ENCODE results near the gene USP20.

USP20 gene

GRCh38 chr9:129873563-129874190 is 38.4 kb downstream of the USP20 start:
- in situ Hi-C loops (cut with HindIII; ENCODE audit: low sequenced_read_pairs) = no loop called here

GRCh38 chr9:129874261-129875101 is 39.2 kb downstream of the USP20 start:
- in situ Hi-C loops (cut with HindIII; ENCODE audit: low sequenced_read_pairs) = no loop called here

- in situ Hi-C loops (cut with HindIII; ENCODE audit: low sequenced_read_pairs) = no loop called here
These were observed 39.9 kb downstream of the USP20 start for GRCh38 chr9:129875181-129875611.

GRCh38 chr9:129875687-129876395 is 40.6 kb downstream of the USP20 start:
- in situ Hi-C loops (cut with HindIII; ENCODE audit: low sequenced_read_pairs) = no loop called here

GRCh38 chr9:129876815-129877214 is 41.6 kb downstream of the USP20 start:
- in situ Hi-C loops (cut with HindIII; ENCODE audit: low sequenced_read_pairs) = no loop called here

- in situ Hi-C loops (cut with HindIII; ENCODE audit: low sequenced_read_pairs) = no loop called here
These were observed 43.0 kb downstream of the USP20 start for GRCh38 chr9:129878291-129878690.

GRCh38 chr9:129879103-129879699 is 43.9 kb downstream of the USP20 start:
- in situ Hi-C loops (cut with HindIII; ENCODE audit: low sequenced_read_pairs) = no loop called here

- in situ Hi-C loops (cut with HindIII; ENCODE audit: low sequenced_read_pairs) = no loop called here
These were observed 44.9 kb downstream of the USP20 start for GRCh38 chr9:129879991-129880653.

- in situ Hi-C loops (cut with HindIII; ENCODE audit: low sequenced_read_pairs) = no loop called here
These were observed 45.6 kb downstream of the USP20 start for GRCh38 chr9:129880654-129881546.

GRCh38 chr9:129881547-129882324 is 46.5 kb downstream of the USP20 start:
- in situ Hi-C loops (cut with HindIII; ENCODE audit: low sequenced_read_pairs) = no loop called here

- in situ Hi-C loops (cut with HindIII; ENCODE audit: low sequenced_read_pairs) = no loop called here
These were observed 49.2 kb downstream of the USP20 start for GRCh38 chr9:129884220-129885017.

GRCh38 chr9:129885018-129885669 is 49.9 kb downstream of the USP20 start:
- in situ Hi-C loops (cut with HindIII; ENCODE audit: low sequenced_read_pairs) = no loop called here

GRCh38 chr9:129885670-129886106 is 50.4 kb downstream of the USP20 start:
- in situ Hi-C loops (cut with HindIII; ENCODE audit: low sequenced_read_pairs) = no loop called here

- in situ Hi-C loops (cut with HindIII; ENCODE audit: low sequenced_read_pairs) = no loop called here
These were observed 51.2 kb downstream of the USP20 start for GRCh38 chr9:129886226-129887174.

- in situ Hi-C loops (cut with HindIII; ENCODE audit: low sequenced_read_pairs) = no loop called here
These were observed 52.4 kb downstream of the USP20 start for GRCh38 chr9:129887334-129888292.

Measured in DLD1 (cell line).